Measurements from ENCODE around the gene WIPF3. TPM values are rescaled to one million over a fixed set of nuclear protein-coding genes. Genes with fewer than 3 reads are reported as not detected.

WIPF3 gene
- total RNA-seq, 1 experiment from 2014 or later: 0.26 TPM

DNA sequence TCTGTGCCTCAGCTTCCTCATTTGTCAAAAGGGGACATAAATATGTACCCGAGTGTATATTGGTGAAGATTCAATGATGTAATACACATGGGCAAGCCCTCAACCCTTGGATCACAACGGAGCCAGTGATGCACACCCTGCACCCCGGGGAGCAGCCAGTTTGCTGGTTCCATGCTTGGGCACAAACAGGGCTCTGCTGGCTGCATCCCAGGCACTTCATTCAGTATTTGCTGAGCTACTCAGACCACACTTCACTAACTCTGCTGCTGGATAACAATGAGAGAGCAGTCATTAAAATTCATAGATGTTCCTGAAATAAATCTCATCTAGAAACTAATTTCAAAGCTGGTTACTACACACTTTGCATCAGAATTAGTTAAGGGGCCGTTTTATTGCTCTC lies 111.3 kb downstream of the WIPF3 start:
- Histone ChIP-seq H3K27me3 (ENCODE audit: insufficient read depth, low read depth) (no peaks in the 10 kb centered on the region), H2AFZ (no peak overlapping the region), H3K27ac (no peak overlapping the region), H4K20me1 (ENCODE audit: insufficient read depth) (no peaks in the 10 kb centered on the region), H3K9me3 (ENCODE audit: insufficient read depth, low read depth) (no peaks in the 10 kb centered on the region), H3K79me2 (ENCODE audit: low read depth) (no peaks in the 10 kb centered on the region), H3F3A (ENCODE audit: insufficient read depth, low read depth) (peaks cover 4% of the 10 kb centered on the region; the same call in 1 of the 2 replicates), H3K36me3 (ENCODE audit: low read depth) (0 out of 2 replicates have a peak, but pooled peaks cover 5% of the 10 kb centered on the region), H3K4me2 (no peak overlapping the region), H3K9me2 (ENCODE audit: insufficient read depth) (no peaks in the 10 kb centered on the region), H3K4me1 (replicated peaks; ENCODE audit: insufficient read depth) (no peaks in the 10 kb centered on the region), H3K4me3 (no peak overlapping the region)
- ChIA-PET CTCF (no interaction called here), POLR2A (ENCODE audit: unreplicated experiment) (no interaction called here)
- no TSS peak for BruUV-seq (replicated peaks)
- intact Hi-C loops (cut with micrococcal nuclease; ENCODE audit: unreplicated experiment): no loop called here
- no peak for DNase-seq
- TF ChIP-seq EZH2 (IDR thresholded peaks at IDR 0.05; ENCODE audit: low read depth): no peak
- TF ChIP-seq, protein P1, sequence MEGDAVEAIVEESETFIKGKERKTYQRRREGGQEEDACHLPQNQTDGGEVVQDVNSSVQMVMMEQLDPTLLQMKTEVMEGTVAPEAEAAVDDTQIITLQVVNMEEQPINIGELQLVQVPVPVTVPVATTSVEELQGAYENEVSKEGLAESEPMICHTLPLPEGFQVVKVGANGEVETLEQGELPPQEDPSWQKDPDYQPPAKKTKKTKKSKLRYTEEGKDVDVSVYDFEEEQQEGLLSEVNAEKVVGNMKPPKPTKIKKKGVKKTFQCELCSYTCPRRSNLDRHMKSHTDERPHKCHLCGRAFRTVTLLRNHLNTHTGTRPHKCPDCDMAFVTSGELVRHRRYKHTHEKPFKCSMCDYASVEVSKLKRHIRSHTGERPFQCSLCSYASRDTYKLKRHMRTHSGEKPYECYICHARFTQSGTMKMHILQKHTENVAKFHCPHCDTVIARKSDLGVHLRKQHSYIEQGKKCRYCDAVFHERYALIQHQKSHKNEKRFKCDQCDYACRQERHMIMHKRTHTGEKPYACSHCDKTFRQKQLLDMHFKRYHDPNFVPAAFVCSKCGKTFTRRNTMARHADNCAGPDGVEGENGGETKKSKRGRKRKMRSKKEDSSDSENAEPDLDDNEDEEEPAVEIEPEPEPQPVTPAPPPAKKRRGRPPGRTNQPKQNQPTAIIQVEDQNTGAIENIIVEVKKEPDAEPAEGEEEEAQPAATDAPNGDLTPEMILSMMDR (conservative IDR thresholded peaks at IDR 0.05): no peak

DNA sequence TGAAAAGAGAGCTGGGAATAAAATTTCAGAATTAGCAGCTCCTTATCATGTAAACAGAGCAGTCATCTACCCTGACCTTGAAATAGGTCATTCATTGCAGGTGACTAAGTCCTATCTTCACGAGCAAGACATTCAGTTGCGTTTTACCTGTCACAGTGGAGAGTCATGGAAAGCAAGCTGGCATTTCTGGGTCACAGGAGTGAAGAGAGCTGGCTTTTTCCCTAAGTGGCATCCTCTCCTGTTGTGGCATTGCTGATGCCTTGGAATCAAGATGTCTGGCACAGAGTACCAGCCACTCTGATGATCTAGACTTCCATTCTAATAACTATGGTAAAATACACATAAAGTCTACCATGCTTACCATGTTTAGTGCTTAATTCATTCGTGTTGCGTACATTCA lies 112.5 kb downstream of the WIPF3 start:
- no TSS peak for BruUV-seq (replicated peaks)
- no peak overlapping the region for H3K4me3 ChIP-seq
- H3K79me2 ChIP-seq (ENCODE audit: low read depth): no peaks in the 10 kb centered on the region
- no peaks in the 10 kb centered on the region for H3K9me2 ChIP-seq (ENCODE audit: insufficient read depth)
- no peaks in the 10 kb centered on the region for H3K27me3 ChIP-seq (ENCODE audit: insufficient read depth, low read depth)
- H3K4me2 ChIP-seq: no peak overlapping the region
- no peaks in the 10 kb centered on the region for H3K4me1 ChIP-seq (replicated peaks; ENCODE audit: insufficient read depth)
- peaks cover 4% of the 10 kb centered on the region; the same call in 1 of the 2 replicates for H3F3A ChIP-seq (ENCODE audit: insufficient read depth, low read depth)
- 0 out of 2 replicates have a peak, but pooled peaks cover 5% of the 10 kb centered on the region for H3K36me3 ChIP-seq (ENCODE audit: low read depth)
- CTCF ChIA-PET: no interaction called here
- intact Hi-C loops (cut with micrococcal nuclease; ENCODE audit: unreplicated experiment): no loop called here
- TF ChIP-seq EZH2 (IDR thresholded peaks at IDR 0.05; ENCODE audit: low read depth): no peak
- TF ChIP-seq, protein P1 (conservative IDR thresholded peaks at IDR 0.05): no peak
- no peak overlapping the region for H2AFZ ChIP-seq
- H3K9me3 ChIP-seq (ENCODE audit: insufficient read depth, low read depth): no peaks in the 10 kb centered on the region
- no peaks in the 10 kb centered on the region for H4K20me1 ChIP-seq (ENCODE audit: insufficient read depth)
- H3K27ac ChIP-seq: no peak overlapping the region
- DNase-seq: no peak
- POLR2A ChIA-PET (ENCODE audit: unreplicated experiment): no interaction called here

DNA sequence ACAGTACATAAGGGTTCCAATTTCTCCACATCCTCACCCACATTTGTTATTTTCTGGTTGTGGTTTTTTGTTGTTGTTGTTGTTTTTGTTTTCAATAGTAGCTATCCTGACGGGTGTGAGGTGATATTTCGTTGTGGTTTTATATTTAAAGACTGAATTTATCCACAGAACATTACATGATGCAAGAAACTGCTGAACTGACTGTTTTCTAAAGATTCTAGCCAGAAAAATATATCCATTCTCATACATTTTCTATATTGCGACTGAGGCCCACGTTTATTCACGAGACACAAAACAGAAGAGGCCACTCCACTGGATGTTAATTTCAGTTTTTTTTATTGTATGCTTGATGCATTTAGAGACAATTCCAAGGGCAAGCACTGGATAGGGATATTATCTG lies 113.5 kb downstream of the WIPF3 start:
- Histone ChIP-seq H4K20me1 (ENCODE audit: insufficient read depth) (no peaks in the 10 kb centered on the region), H3K36me3 (ENCODE audit: low read depth) (0 out of 2 replicates have a peak, but pooled peaks cover 5% of the 10 kb centered on the region), H3K27ac (no peak overlapping the region), H3F3A (ENCODE audit: insufficient read depth, low read depth) (peaks cover 4% of the 10 kb centered on the region; the same call in 1 of the 2 replicates), H2AFZ (no peak overlapping the region), H3K9me3 (ENCODE audit: insufficient read depth, low read depth) (no peaks in the 10 kb centered on the region), H3K4me2 (no peak overlapping the region), H3K4me1 (replicated peaks; ENCODE audit: insufficient read depth) (no peaks in the 10 kb centered on the region), H3K79me2 (ENCODE audit: low read depth) (no peaks in the 10 kb centered on the region), H3K27me3 (ENCODE audit: insufficient read depth, low read depth) (no peaks in the 10 kb centered on the region), H3K9me2 (ENCODE audit: insufficient read depth) (no peaks in the 10 kb centered on the region), H3K4me3 (no peak overlapping the region)
- no peak for DNase-seq
- no peak for TF ChIP-seq EZH2 (IDR thresholded peaks at IDR 0.05; ENCODE audit: low read depth)
- TF ChIP-seq, protein P1 (conservative IDR thresholded peaks at IDR 0.05): no peak
- ChIA-PET CTCF (no interaction called here), POLR2A (ENCODE audit: unreplicated experiment) (no interaction called here)
- no TSS peak for BruUV-seq (replicated peaks)
- intact Hi-C loops (cut with micrococcal nuclease; ENCODE audit: unreplicated experiment): loop anchor here (10.0 kb wide), 1 partner anchor 995 kb away; no protein-coding TSS in a partner anchor
